HCT116 (cell line): ENCODE measurements around the gene SNX8. TPM values are rescaled to one million over a fixed set of nuclear protein-coding genes. Genes with fewer than 3 reads are reported as not detected.

ENCODE experiments used
- ATAC-seq: fragments of 200-7000 bp; cut with Tn5 transposase; 2 replicates; pipeline ENCODE4 v1.9.1; 2020; ENCODE audit warnings: mild to moderate bottlenecking, moderate library complexity
- BruUV-seq: library from RNA; stranded (reverse); fragments of 400-500 nt; replicated peaks from 2 replicates; lab custom pipeline; 2021; lab: Mats Ljungman, UMichigan
- CTCF ChIA-PET: fragments of 300-600 bp; sonication (Branson Sonifier 250); formaldehyde crosslinking; loops from one replicate; lab custom pipeline; 2021; ENCODE audit warnings: antibody characterized with exemption; lab: Charles Lee
- POLR2A ChIA-PET: fragments of 300-600, 350-600 bp; sonication (Branson Sonifier 250); formaldehyde crosslinking; loops from one replicate; lab custom pipeline; 2021; ENCODE audit warnings: antibody characterized with exemption; lab: Charles Lee
- RAD21 ChIA-PET, 2 experiments: fragments of 300-600 bp; sonication (Branson Sonifier 250); formaldehyde crosslinking; loops; one replicate each; lab custom pipeline; 2023; ENCODE audit warnings: low total read pairs in 2 of 2; ENCODE audit not compliant: uncharacterized antibody in 2 of 2, unreplicated experiment in 2 of 2, low non-redundant PET in 1 of 2; lab: Charles Lee
- DNase-seq: peaks from one replicate; pipeline ENCODE4 v3.0.0-alpha.2; 2010; ENCODE audit warnings: low read depth, low spot score
- H2AFZ ChIP-seq: fragments of 200-600 bp; shearing (Covaris generic), sonication (generic); 2 replicates; pipeline ENCODE4 v1.6.1; 2017; ENCODE audit warnings: low read depth, mixed run types, mixed read lengths, antibody characterized with exemption, low read length; ENCODE audit not compliant: poor library complexity, severe bottlenecking
- H3K27ac ChIP-seq: 2 replicates; pipeline ENCODE4 v1.5.1; 2012; ENCODE audit warnings: low read depth, low read length
- H3K27me3 ChIP-seq: fragments of 200-600 bp; sonication (generic); 2 replicates; pipeline ENCODE4 v1.6.1; 2016; ENCODE audit warnings: mixed run types, low read length, mixed read lengths; ENCODE audit not compliant: insufficient read depth
- H3K36me3 ChIP-seq, 2 experiments: fragments of 200-500 bp in 1 of 2; fragments of 200-600 bp in 1 of 2; sonication (Bioruptor generic) in 1 of 2; sonication (generic) in 1 of 2; 2 replicates each; pipeline versions ENCODE4 v1.5.1 to v1.6.1; 2014 to 2016; ENCODE audit warnings: low read length in 2 of 2, inconsistent platforms in 1 of 2, mixed read lengths in 1 of 2, mixed run types in 1 of 2; ENCODE audit not compliant: insufficient read depth in 2 of 2, control insufficient read depth in 1 of 2
- H3K4me1 ChIP-seq, 2 experiments: fragments of 200-600 bp in 1 of 2; sonication (generic) in 1 of 2; 2 replicates each; pipeline versions ENCODE4 v1.5.1 to v1.6.1; 2012 to 2017; ENCODE audit warnings: low read length in 2 of 2, inconsistent platforms in 1 of 2, mild to moderate bottlenecking in 1 of 2, mixed read lengths in 1 of 2, mixed run types in 1 of 2, moderate library complexity in 1 of 2; ENCODE audit not compliant: insufficient read depth in 2 of 2, control insufficient read depth in 1 of 2
- H3K4me2 ChIP-seq: fragments of 200-600 bp; sonication (generic); 2 replicates; pipeline ENCODE4 v1.6.1; 2017; ENCODE audit warnings: mixed run types, low read length, mixed read lengths
- H3K4me3 ChIP-seq, 2 experiments: fragments of 200-600 bp in 1 of 2; sonication (generic) in 1 of 2; replicated peaks in 1 of 2; 2 replicates each; pipeline ENCODE4 v1.5.1; 2011 to 2016; ENCODE audit warnings: low read length in 2 of 2, control low read depth in 1 of 2, low read depth in 1 of 2, mild to moderate bottlenecking in 1 of 2, mixed read lengths in 1 of 2, mixed run types in 1 of 2
- H3K79me2 ChIP-seq: fragments of 200-600 bp; sonication (generic); 2 replicates; pipeline ENCODE4 v1.6.1; 2017; ENCODE audit warnings: mild to moderate bottlenecking, mixed run types, low read length, moderate library complexity, mixed read lengths; ENCODE audit not compliant: insufficient read depth
- H3K9ac ChIP-seq: fragments of 200-600 bp; sonication (generic); 2 replicates; pipeline ENCODE4 v1.6.1; 2016; ENCODE audit warnings: low read length, mixed read lengths
- H3K9me2 ChIP-seq: fragments of 200-600 bp; sonication (generic), shearing (Covaris generic); 2 replicates; pipeline ENCODE4 v1.6.1; 2017; ENCODE audit warnings: mixed run types, mild to moderate bottlenecking, moderate library complexity; ENCODE audit not compliant: insufficient read depth
- H3K9me3 ChIP-seq, 2 experiments: fragments of 200-500 bp in 1 of 2; fragments of 200-600 bp in 1 of 2; sonication (Bioruptor generic) in 1 of 2; sonication (generic) in 1 of 2; 2 replicates each; pipeline ENCODE4 v1.6.1; 2014 to 2017; ENCODE audit warnings: low read length in 2 of 2, mixed read lengths in 2 of 2, inconsistent platforms in 1 of 2, low read depth in 1 of 2, mild to moderate bottlenecking in 1 of 2, mixed run types in 1 of 2, moderate library complexity in 1 of 2; ENCODE audit not compliant: control insufficient read depth in 1 of 2, insufficient read depth in 1 of 2
- H4K20me1 ChIP-seq: fragments of 200-600 bp; sonication (generic), shearing (Covaris generic); 2 replicates; pipeline ENCODE4 v1.6.1; 2017; ENCODE audit warnings: mixed run types, mild to moderate bottlenecking, moderate library complexity; ENCODE audit not compliant: insufficient read depth
- ATF3 ChIP-seq: IDR thresholded peaks from 2 replicates; pipeline ENCODE4 v1.6.1; 2012
- CBX3 ChIP-seq: IDR thresholded peaks from 2 replicates; pipeline ENCODE4 v1.6.1; 2012; ENCODE audit warnings: low read depth
- CEBPB ChIP-seq: IDR thresholded peaks from 2 replicates; pipeline ENCODE4 v1.6.1; 2012; ENCODE audit warnings: low read depth
- CTCF ChIP-seq, 3 experiments: fragments of 200-600 bp in 1 of 3; sonication (generic) in 1 of 3; IDR thresholded peaks in 2 of 3; conservative IDR thresholded peaks in 1 of 3; 2 replicates each; pipeline ENCODE4 v1.5.1; 2012 to 2017; ENCODE audit warnings: low read depth in 2 of 3, low read length in 2 of 3, antibody characterized with exemption in 1 of 3, borderline replicate concordance in 1 of 3, control low read depth in 1 of 3, mild to moderate bottlenecking in 1 of 3, mixed read lengths in 1 of 3, mixed run types in 1 of 3, moderate library complexity in 1 of 3; ENCODE audit not compliant: insufficient read depth in 1 of 3
- ELF1 ChIP-seq: IDR thresholded peaks from 2 replicates; pipeline ENCODE4 v1.6.1; 2012; ENCODE audit warnings: low read depth, borderline replicate concordance
- MAX ChIP-seq: IDR thresholded peaks from 2 replicates; pipeline ENCODE4 v1.6.1; 2012
- POLR2A ChIP-seq: IDR thresholded peaks from 2 replicates; pipeline ENCODE4 v1.7.0; 2011; ENCODE audit warnings: borderline replicate concordance; ENCODE audit not compliant: insufficient read depth, insufficient read length; ENCODE audit errors: extremely low read depth
- POLR2AphosphoS5 ChIP-seq: IDR thresholded peaks from 2 replicates; pipeline ENCODE4 v1.6.1; 2011; ENCODE audit warnings: mild to moderate bottlenecking, low read depth, low read length, moderate library complexity
- SIN3A ChIP-seq: IDR thresholded peaks from 2 replicates; pipeline ENCODE4 v1.6.1; 2012; ENCODE audit warnings: low read depth
- SP1 ChIP-seq: IDR thresholded peaks from 2 replicates; pipeline ENCODE4 v1.6.1; 2012; ENCODE audit warnings: low read depth
- ZFX ChIP-seq: fragments of 450-650 bp; IDR thresholded peaks from 2 replicates; pipeline ENCODE4 v1.6.1; 2017
- ZNF274 ChIP-seq: fragments of 200-500 bp; sonication (Bioruptor generic); IDR thresholded peaks from 2 replicates; pipeline ENCODE4 v1.6.1; 2014; ENCODE audit warnings: mild to moderate bottlenecking, low read depth, low read length, inconsistent platforms
- intact Hi-C: fragments of 100-400 bp; cut with micrococcal nuclease; formaldehyde crosslinking; loops from 2 replicates; pipeline ENCODE4 v1.10.0; 2022
- total RNA-seq: library from RNA; stranded (reverse); gene quantifications from one replicate; pipeline ENCODE4 v1.2.1, GENCODE V29; 2021; ENCODE audit not compliant: unreplicated experiment
- TF ChIP-seq, protein P1 (sequence below): IDR thresholded peaks from 2 replicates; pipeline ENCODE4 v1.6.1; 2012; ENCODE audit warnings: low read depth

SNX8 gene
- total RNA-seq, 1 experiment from 2014 or later = 41.7 TPM

DNA sequence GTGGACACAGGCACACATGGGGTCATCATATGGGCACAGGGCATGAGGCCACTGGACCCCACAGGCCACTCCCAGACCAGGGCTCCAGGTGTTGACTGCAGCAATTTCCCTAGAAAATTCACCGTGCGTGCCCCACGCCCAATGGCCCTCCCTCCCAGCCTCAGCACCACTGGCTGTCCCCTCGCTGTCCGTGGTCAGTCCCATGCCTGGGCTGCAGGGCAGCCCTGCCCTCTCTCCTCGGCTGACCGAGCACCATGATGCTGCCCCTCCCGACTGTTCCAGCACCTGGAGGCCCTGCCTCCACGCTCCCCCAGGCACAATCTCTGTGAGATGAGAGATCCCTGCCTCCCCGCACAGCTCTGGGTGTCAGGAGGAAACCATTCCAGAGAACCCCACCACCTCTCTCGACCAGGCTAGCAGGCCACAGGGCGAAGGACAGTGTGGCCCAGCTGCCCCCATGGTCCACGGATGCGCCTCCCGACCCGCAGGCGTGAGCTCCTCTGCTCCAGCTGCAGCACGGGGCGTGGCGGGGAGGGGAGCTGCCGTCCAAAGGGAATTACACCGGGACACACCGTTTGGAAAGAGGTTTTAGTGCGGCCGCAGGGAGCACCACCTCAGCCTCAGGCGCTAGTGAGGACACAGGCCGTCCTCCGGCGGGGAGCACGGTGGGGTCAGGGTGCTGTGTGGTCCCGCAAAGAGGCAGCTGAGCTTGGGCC is 59.7 kb downstream of the SNX8 start:
- H3K9ac ChIP-seq = no peak overlapping the region
- H3K36me3 ChIP-seq = no peaks in the 10 kb centered on the region
- H3K4me2 ChIP-seq = no peak overlapping the region
- DNase-seq (no peak), ATAC-seq (no peak)
- ChIA-PET POLR2A (no interaction called here), CTCF (no interaction called here), RAD21 (interaction anchor here in 1 of 2 experiments (0.5 kb wide), 1 partner anchor 1128 kb away, joined by 3 read pairs; no protein-coding TSS in a partner anchor)
- no peaks in the 10 kb centered on the region for H3K9me3 ChIP-seq
- intact Hi-C loops = no loop called here
- H4K20me1 ChIP-seq = no peaks in the 10 kb centered on the region
- no peak for TF ChIP-seq ATF3
- TF ChIP-seq POLR2AphosphoS5 = no peak
- no peak for TF ChIP-seq CEBPB
- TF ChIP-seq ELF1 = no peak
- TF ChIP-seq ZNF274 = no peak
- TF ChIP-seq CBX3 = no peak
- TF ChIP-seq SIN3A = no peak
- no peak for TF ChIP-seq ZFX
- TF ChIP-seq, protein P1, sequence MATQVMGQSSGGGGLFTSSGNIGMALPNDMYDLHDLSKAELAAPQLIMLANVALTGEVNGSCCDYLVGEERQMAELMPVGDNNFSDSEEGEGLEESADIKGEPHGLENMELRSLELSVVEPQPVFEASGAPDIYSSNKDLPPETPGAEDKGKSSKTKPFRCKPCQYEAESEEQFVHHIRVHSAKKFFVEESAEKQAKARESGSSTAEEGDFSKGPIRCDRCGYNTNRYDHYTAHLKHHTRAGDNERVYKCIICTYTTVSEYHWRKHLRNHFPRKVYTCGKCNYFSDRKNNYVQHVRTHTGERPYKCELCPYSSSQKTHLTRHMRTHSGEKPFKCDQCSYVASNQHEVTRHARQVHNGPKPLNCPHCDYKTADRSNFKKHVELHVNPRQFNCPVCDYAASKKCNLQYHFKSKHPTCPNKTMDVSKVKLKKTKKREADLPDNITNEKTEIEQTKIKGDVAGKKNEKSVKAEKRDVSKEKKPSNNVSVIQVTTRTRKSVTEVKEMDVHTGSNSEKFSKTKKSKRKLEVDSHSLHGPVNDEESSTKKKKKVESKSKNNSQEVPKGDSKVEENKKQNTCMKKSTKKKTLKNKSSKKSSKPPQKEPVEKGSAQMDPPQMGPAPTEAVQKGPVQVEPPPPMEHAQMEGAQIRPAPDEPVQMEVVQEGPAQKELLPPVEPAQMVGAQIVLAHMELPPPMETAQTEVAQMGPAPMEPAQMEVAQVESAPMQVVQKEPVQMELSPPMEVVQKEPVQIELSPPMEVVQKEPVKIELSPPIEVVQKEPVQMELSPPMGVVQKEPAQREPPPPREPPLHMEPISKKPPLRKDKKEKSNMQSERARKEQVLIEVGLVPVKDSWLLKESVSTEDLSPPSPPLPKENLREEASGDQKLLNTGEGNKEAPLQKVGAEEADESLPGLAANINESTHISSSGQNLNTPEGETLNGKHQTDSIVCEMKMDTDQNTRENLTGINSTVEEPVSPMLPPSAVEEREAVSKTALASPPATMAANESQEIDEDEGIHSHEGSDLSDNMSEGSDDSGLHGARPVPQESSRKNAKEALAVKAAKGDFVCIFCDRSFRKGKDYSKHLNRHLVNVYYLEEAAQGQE = no peak
- TF ChIP-seq CTCF (IDR thresholded peaks at IDR 0.05 in 2 of 3, conservative IDR thresholded peaks at IDR 0.05 in 1 of 3; ENCODE audit: borderline replicate concordance in 1 of 3, insufficient read depth in 1 of 3, low read depth in 2 of 3, low read length in 2 of 3) = no peak
- no peak for TF ChIP-seq POLR2A
- no peak for TF ChIP-seq SP1
- TF ChIP-seq MAX = no peak
- H3K27ac ChIP-seq = no peak overlapping the region
- H3K4me3 ChIP-seq = no peak overlapping the region
- H3K9me2 ChIP-seq = no peaks in the 10 kb centered on the region
- no peak overlapping the region for H2AFZ ChIP-seq
- BruUV-seq = no TSS peak
- no peaks in the 10 kb centered on the region for H3K79me2 ChIP-seq
- H3K27me3 ChIP-seq = no peaks in the 10 kb centered on the region
- H3K4me1 ChIP-seq = peaks cover 6 to 15% of the 10 kb centered on the region in 2 experiments; a peak in 3 of 4 replicates
